ENCODE measurements around the gene OR6F1. TPM values are rescaled to one million over a fixed set of nuclear protein-coding genes. Genes with fewer than 3 reads are reported as not detected.

OR6F1 gene
- total RNA-seq, 1 donor from 2014 or later = not detected

DNA sequence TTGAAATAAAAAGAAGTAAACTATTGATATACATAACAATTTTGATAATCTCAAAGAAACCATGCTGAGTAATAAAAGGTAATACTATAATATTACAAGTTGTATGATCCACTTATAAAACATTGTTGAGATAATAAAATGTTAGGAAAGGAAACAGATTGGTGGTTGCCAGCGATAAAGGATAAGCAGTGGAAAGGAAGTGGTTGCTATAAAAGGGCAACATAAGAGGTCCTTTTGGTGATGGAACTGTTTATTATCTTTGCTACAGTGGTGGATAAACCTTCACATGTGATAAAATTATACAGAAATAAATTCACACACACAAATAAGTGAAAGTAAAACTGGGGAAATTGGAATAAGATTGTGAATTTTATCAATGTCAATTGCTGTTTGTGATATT is 15.1 kb downstream of the OR6F1 start:
- Mint-ChIP-seq H3K4me1 (ENCODE audit: low read depth) (no peaks in the 10 kb centered on the region), H3K27ac (no peak overlapping the region), H3K4me3 (no peak overlapping the region), H3K27me3 (ENCODE audit: insufficient read depth) (no peaks in the 10 kb centered on the region), H3K36me3 (ENCODE audit: low read depth) (no peaks in the 10 kb centered on the region), H3K9me3 (peaks cover 3% of the 10 kb centered on the region)
- no peak for DNase-seq (ENCODE audit: low spot score)
- intact Hi-C loops (cut with micrococcal nuclease) = no loop called here

DNA sequence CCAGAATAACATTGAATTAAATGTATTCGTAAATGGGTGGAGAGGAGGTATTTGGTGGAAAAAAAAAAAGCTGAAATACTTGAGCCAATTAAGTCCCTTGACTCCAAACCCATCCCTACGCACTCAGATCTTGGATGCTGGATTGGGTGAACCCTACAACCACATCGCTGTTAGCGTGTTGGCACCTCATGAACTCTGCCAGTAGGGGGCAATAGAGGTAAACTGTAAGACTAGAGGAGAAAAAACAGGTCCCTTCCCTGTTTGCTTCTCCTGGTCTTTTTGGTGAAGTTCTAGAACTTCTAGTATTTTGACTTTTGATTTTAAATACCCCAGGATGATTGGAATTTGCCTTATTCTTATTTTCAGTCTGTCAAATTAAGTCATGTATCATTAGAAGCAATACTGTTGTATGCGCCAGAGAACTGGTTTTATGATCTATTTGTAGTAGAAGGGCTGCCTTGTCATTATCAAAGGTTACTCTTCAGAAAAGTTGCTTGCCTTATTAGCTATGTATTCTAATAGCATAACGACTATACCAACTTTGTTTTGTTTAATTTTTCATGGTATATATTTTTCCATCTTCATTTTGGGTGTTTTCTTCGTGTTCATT is 35.1 kb downstream of the OR6F1 start:
- DNase-seq (ENCODE audit: low spot score) = no peak
- Mint-ChIP-seq H3K36me3 (ENCODE audit: low read depth) (no peaks in the 10 kb centered on the region), H3K27ac (no peak overlapping the region), H3K4me1 (ENCODE audit: low read depth) (no peaks in the 10 kb centered on the region), H3K4me3 (no peak overlapping the region), H3K27me3 (ENCODE audit: insufficient read depth) (peaks cover 3% of the 10 kb centered on the region), H3K9me3 (no peaks in the 10 kb centered on the region)
- intact Hi-C loops (cut with micrococcal nuclease) = loop anchor here (5.0 kb wide), 1 partner anchor 176 kb away; the partner anchor contains the start of gene TRIM58

DNA sequence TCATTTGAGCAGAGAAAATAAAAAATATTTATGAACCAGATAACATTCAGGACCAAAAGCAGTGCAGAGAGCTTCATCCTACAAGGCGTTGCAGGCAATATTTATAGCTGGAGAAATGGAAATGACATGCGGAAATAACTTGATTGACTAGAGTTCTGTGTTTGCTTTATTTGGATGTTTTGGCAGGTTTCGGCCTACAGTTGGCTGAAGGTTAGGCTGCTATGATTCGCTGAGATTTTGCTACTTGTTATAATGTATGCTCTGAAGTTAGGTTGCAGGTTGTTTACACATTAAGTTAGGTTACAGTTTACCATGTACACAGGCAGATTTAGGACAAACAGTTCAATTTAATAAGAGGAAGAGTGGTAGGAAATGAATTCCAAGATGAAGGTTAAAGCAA is 36.3 kb downstream of the OR6F1 start:
- Mint-ChIP-seq H3K9me3 (no peaks in the 10 kb centered on the region), H3K27me3 (ENCODE audit: insufficient read depth) (no peaks in the 10 kb centered on the region), H3K27ac (no peak overlapping the region), H3K4me1 (ENCODE audit: low read depth) (no peaks in the 10 kb centered on the region), H3K36me3 (ENCODE audit: low read depth) (no peaks in the 10 kb centered on the region), H3K4me3 (no peak overlapping the region)
- DNase-seq (ENCODE audit: low spot score) = no peak
- intact Hi-C loops (cut with micrococcal nuclease) = loop anchor here (5.0 kb wide), 1 partner anchor 177 kb away; the partner anchor contains the start of gene TRIM58

DNA sequence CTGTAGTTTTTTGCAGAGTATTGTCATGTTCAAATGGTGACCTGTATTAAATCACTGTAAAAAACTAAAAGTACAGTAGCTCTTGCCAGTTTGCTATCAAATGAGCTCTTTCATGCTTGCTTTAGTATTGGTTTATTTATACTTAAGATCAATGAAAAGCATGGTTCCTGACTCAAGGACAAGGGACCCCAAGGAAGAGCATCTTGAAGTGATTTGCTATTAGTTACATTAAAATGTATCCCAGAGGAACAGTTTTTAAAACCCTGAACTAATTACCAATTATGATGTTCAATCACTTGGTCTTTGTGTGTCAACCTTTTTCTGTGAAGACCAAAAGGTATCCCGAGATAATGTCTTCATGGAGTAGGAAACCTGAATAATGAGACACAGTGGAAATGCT is 36.8 kb downstream of the OR6F1 start, which contains the start of gene OR13G1:
TSS of gene OR13G1 (minus strand) at position 101 of the 400 bp plus-strand sequence. CDS start 6,698 bp downstream, outside the sequence.
- no peaks in the 10 kb centered on the region for H3K27me3 Mint-ChIP-seq (ENCODE audit: insufficient read depth)
- no peak within 1 kb of the TSS for H3K4me3 Mint-ChIP-seq
- no peak within 1 kb of the TSS for H3K27ac Mint-ChIP-seq
- no peaks in the 10 kb centered on the region for H3K4me1 Mint-ChIP-seq (ENCODE audit: low read depth)
- no peaks in the 10 kb centered on the region for H3K9me3 Mint-ChIP-seq
- H3K36me3 Mint-ChIP-seq (ENCODE audit: low read depth) = no peaks in the 10 kb centered on the region
- intact Hi-C loops (cut with micrococcal nuclease) = loop anchor here (5.0 kb wide), 1 partner anchor 178 kb away; the partner anchor contains the start of gene TRIM58
- no peak for DNase-seq (ENCODE audit: low spot score)

DNA sequence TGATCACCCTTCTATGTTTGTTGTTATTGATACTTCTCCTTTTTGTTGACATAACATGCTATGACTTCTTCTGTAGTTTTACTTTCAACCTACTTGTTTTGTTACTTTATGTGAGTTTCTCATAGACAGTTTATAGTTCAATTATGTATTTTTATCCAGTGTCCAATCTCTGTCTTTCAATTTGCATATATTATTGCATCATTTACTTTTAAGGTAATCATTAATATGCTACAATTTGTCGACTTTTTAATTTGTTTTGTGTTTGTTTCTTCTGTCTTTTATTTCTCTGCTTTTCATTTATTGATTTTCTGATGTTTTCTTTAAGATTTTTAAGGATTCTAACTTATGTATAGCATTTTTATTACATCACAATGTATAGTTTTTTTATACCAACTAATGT is 47.2 kb downstream of the OR6F1 start:
- Mint-ChIP-seq H3K27ac (no peak overlapping the region), H3K36me3 (ENCODE audit: low read depth) (no peaks in the 10 kb centered on the region), H3K4me1 (ENCODE audit: low read depth) (no peaks in the 10 kb centered on the region), H3K4me3 (no peak overlapping the region), H3K27me3 (ENCODE audit: insufficient read depth) (no peaks in the 10 kb centered on the region), H3K9me3 (no peaks in the 10 kb centered on the region)
- intact Hi-C loops (cut with micrococcal nuclease) = no loop called here
- DNase-seq (ENCODE audit: low spot score) = no peak

Other genes with a start within 250 kb of the OR6F1 start
- not detected in 2 replicates for gene OR2C3, start 180.2 kb downstream of the OR6F1 start, total RNA-seq
- gene GCSAML, start 167.5 kb downstream of the OR6F1 start, total RNA-seq = 0.16 TPM in 1 of 2 replicates, not detected in the other
- gene OR2G2, start 128.3 kb downstream of the OR6F1 start, total RNA-seq = not detected in 2 replicates
- gene OR2G3, start 111.1 kb downstream of the OR6F1 start, total RNA-seq = not detected in 2 replicates
- not detected in 2 replicates for gene OR13G1, start 36.9 kb downstream of the OR6F1 start, total RNA-seq
- gene OR14K1, start 22.0 kb upstream of the OR6F1 start, total RNA-seq = not detected in 2 replicates
- gene OR14A2, start 31.5 kb upstream of the OR6F1 start, total RNA-seq = not detected in 2 replicates
- not detected in 2 replicates for gene OR1C1, start 43.9 kb upstream of the OR6F1 start, total RNA-seq
- gene OR14A16, start 107.5 kb upstream of the OR6F1 start, total RNA-seq = not detected in 2 replicates
- gene OR11L1, start 125.2 kb upstream of the OR6F1 start, total RNA-seq = not detected in 2 replicates
- gene TRIM58, start 140.5 kb upstream of the OR6F1 start, total RNA-seq = 0.32 and 0.36 TPM in 2 replicates
- gene OR2W3, start 178.9 kb upstream of the OR6F1 start, total RNA-seq = 0.22 TPM in 1 of 2 replicates, not detected in the other
- not detected in 2 replicates for gene OR2T8, start 203.6 kb upstream of the OR6F1 start, total RNA-seq
- not detected in 2 replicates for gene OR2AJ1, start 208.2 kb upstream of the OR6F1 start, total RNA-seq
- 0.21 TPM in 1 of 2 replicates, not detected in the other for gene OR2L8, start 232.2 kb upstream of the OR6F1 start, total RNA-seq
- gene OR2AK2, start 248.6 kb upstream of the OR6F1 start, total RNA-seq = not detected in 2 replicates